ENCODE measurements around the gene KNCN.

Gene KNCN

GRCh38 chr1:46506470-46507219 lies 44.8 kb downstream of the KNCN start:
- no peak for DNase-seq (ENCODE audit: low read depth in 2 of 2, low spot score in 1 of 2)

GRCh38 chr1:46503421-46503820 lies 48.0 kb downstream of the KNCN start:
- no peak for DNase-seq (ENCODE audit: low read depth in 2 of 2, low spot score in 1 of 2)

- DNase-seq (ENCODE audit: low read depth in 2 of 2, low spot score in 1 of 2) = no peak
Observed at GRCh38 chr1:46501528-46501927, 49.9 kb downstream of the KNCN start.

- no peak for DNase-seq (ENCODE audit: low read depth in 2 of 2, low spot score in 1 of 2)
Observed at GRCh38 chr1:46497665-46498064, 53.8 kb downstream of the KNCN start.

DNA sequence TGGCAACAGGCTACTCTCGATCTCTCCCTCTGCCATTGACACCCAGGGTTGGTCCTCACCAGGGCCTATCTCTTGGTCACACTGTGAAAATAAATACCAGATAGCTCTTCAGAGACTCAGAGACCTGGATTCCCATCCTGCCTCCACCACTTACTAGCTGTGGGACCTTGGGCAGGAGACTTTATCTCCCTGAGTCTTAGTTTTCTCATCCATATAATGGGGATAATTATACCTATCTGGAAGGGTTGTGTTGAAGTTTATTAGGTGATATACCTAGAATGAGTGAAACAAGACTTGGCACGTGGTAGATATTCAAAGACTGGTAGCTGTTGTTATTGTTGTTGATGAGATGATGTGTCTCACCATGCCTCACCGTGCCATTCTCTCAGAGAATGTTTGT lies 54.4 kb downstream of the KNCN start:
- DNase-seq (ENCODE audit: low read depth in 2 of 2, low spot score in 1 of 2) = no peak

DNA sequence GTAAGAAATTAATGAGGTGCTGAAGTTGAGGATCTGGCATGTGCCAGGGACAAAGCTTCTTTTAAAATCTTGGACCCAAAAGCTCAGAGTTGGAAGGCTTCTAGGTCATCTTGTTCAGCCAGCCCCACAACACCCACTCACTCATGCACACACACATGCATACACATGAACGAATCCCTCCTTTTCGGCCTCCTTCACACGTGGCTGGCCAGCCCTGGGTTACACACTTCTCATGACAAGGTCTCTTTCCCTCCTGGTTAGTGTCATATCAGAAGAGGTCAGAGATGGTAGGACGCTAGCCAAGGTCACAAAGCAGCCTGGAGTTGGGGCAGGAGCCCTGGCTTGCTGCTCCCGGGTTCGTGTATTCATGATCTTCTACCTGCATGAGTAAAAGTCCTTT lies 54.9 kb downstream of the KNCN start:
- no peak for DNase-seq (ENCODE audit: low read depth in 2 of 2, low spot score in 1 of 2)

- no peak for DNase-seq (ENCODE audit: low read depth in 2 of 2, low spot score in 1 of 2)
Observed at GRCh38 chr1:46495778-46496177, 55.7 kb downstream of the KNCN start.

Data from stimulated activated CD8-positive, alpha-beta memory T cell treated with anti-CD3 and anti-CD28 coated beads, Interleukin-4, amount 100 ng/mL, for 4 hours (primary cell).